ENCODE data around the gene SLCO2B1. TPM values are rescaled to one million over a fixed set of nuclear protein-coding genes. Genes with fewer than 3 reads are reported as not detected.

Gene SLCO2B1
- total RNA-seq, 4 donors from 2014 or later: 6.1 to 9.7 (median 7.1) TPM

DNA sequence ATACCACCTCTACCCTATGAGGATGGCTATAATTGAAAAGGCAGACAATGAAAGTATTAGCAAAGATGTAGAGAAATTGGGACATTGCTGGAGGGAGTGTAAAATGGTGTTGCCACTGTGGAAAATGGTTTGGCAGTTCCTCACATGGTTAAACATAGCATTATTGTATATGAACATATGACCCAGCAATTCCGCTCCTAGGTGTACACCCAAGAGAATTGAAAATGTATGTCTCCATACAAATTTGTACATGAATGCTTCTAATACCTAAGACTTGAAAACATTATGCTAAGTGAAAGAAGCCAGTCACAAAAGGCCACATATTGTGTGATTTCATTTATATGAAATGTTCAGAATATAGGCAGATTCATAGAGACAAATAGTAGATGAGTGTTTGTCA lies 10.0 kb downstream of the SLCO2B1 start:
- H3K27me3 ChIP-seq: no peaks in the 10 kb centered on the region
- no peak for DNase-seq (ENCODE audit: low spot score in 2 of 2)
- no peak overlapping the region for H3K4me3 ChIP-seq
- WGBS: 93% methylated on average over 1 of the region's 1 CpG
- peaks cover 4% of the 10 kb centered on the region for H3K36me3 ChIP-seq
- no peak overlapping the region for H3K27ac ChIP-seq
- no peaks in the 10 kb centered on the region for H3K9me3 ChIP-seq
- TF ChIP-seq EP300 (IDR thresholded peaks at IDR 0.05) (no peak), POLR2A (IDR thresholded peaks at IDR 0.05) (no peak), POLR2AphosphoS5 (IDR thresholded peaks at IDR 0.05) (no peak)
- TF ChIP-seq, protein P1, sequence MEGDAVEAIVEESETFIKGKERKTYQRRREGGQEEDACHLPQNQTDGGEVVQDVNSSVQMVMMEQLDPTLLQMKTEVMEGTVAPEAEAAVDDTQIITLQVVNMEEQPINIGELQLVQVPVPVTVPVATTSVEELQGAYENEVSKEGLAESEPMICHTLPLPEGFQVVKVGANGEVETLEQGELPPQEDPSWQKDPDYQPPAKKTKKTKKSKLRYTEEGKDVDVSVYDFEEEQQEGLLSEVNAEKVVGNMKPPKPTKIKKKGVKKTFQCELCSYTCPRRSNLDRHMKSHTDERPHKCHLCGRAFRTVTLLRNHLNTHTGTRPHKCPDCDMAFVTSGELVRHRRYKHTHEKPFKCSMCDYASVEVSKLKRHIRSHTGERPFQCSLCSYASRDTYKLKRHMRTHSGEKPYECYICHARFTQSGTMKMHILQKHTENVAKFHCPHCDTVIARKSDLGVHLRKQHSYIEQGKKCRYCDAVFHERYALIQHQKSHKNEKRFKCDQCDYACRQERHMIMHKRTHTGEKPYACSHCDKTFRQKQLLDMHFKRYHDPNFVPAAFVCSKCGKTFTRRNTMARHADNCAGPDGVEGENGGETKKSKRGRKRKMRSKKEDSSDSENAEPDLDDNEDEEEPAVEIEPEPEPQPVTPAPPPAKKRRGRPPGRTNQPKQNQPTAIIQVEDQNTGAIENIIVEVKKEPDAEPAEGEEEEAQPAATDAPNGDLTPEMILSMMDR (IDR thresholded peaks at IDR 0.05): no peak
- peaks cover 5% of the 10 kb centered on the region for H3K4me1 ChIP-seq

DNA sequence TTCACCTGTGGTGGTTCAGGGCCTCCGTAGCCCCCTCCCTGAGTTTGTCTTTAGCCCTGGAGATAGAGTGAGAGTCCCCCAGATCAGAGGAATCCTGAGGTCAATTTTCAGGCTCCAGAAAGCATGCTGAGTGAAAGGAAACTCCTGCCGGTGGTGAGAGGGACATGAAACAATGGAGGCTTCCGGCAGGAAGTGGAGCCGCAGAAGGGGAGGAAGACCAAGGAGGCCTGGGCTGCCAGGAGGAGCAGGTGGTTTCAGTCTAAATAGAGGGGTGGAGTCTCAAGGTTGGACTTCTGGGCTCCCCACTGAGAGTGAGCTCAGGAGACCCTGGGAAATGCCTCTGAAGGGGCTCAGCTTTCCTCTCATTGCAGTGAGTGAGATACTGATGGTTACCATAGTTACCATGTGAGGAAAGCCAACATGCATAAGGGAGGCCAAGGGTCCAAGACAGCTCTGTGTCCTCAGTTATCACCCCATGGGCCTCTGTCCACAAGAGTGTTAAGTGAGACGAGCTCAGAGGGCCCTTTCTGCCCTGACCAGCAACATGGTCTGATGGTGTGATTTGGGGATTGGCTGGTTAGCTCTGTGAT lies 10.7 kb downstream of the SLCO2B1 start:
- WGBS: 74% methylated on average over 4 of the region's 5 CpGs
- H3K27me3 ChIP-seq: no peaks in the 10 kb centered on the region
- no peak overlapping the region for H3K27ac ChIP-seq
- no peak for DNase-seq (ENCODE audit: low spot score in 2 of 2)
- H3K9me3 ChIP-seq: no peaks in the 10 kb centered on the region
- TF ChIP-seq POLR2AphosphoS5 (IDR thresholded peaks at IDR 0.05) (no peak), POLR2A (IDR thresholded peaks at IDR 0.05) (no peak), EP300 (IDR thresholded peaks at IDR 0.05) (no peak)
- TF ChIP-seq, protein P1 (IDR thresholded peaks at IDR 0.05): no peak
- peaks cover 5% of the 10 kb centered on the region for H3K4me1 ChIP-seq
- no peak overlapping the region for H3K4me3 ChIP-seq
- H3K36me3 ChIP-seq: peaks cover 4% of the 10 kb centered on the region

DNA sequence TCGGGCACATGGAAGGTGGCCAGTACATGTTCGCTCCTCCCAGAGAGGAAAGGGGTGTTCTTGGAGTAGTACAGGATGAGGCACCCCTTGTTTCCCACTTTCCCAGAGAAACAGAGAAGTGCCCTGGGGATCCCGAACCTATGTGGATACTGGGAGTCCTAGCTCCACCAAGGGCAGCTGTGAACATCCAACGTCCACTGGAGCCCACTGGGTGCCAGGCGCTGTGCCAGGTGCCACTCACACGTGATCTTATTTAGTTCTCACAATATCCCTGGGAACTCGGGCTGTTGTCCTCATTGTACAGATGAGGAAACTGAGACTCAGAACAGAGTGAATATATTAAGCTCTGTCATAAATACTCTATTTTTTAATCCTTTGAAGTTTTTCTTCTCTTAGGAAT lies 12.0 kb downstream of the SLCO2B1 start:
- DNase-seq (ENCODE audit: low spot score in 2 of 2): no peak
- no peak overlapping the region for H3K4me3 ChIP-seq
- H3K4me1 ChIP-seq: peaks cover 5% of the 10 kb centered on the region
- H3K36me3 ChIP-seq: peaks cover 4% of the 10 kb centered on the region
- no peaks in the 10 kb centered on the region for H3K9me3 ChIP-seq
- 76% methylated on average over 7 of the region's 7 CpGs for WGBS
- no peak overlapping the region for H3K27ac ChIP-seq
- H3K27me3 ChIP-seq: no peaks in the 10 kb centered on the region
- TF ChIP-seq POLR2A (IDR thresholded peaks at IDR 0.05): no peak
- TF ChIP-seq, protein P1 (IDR thresholded peaks at IDR 0.05): no peak
- no peak for TF ChIP-seq EP300 (IDR thresholded peaks at IDR 0.05)
- TF ChIP-seq POLR2AphosphoS5 (IDR thresholded peaks at IDR 0.05): no peak

DNA sequence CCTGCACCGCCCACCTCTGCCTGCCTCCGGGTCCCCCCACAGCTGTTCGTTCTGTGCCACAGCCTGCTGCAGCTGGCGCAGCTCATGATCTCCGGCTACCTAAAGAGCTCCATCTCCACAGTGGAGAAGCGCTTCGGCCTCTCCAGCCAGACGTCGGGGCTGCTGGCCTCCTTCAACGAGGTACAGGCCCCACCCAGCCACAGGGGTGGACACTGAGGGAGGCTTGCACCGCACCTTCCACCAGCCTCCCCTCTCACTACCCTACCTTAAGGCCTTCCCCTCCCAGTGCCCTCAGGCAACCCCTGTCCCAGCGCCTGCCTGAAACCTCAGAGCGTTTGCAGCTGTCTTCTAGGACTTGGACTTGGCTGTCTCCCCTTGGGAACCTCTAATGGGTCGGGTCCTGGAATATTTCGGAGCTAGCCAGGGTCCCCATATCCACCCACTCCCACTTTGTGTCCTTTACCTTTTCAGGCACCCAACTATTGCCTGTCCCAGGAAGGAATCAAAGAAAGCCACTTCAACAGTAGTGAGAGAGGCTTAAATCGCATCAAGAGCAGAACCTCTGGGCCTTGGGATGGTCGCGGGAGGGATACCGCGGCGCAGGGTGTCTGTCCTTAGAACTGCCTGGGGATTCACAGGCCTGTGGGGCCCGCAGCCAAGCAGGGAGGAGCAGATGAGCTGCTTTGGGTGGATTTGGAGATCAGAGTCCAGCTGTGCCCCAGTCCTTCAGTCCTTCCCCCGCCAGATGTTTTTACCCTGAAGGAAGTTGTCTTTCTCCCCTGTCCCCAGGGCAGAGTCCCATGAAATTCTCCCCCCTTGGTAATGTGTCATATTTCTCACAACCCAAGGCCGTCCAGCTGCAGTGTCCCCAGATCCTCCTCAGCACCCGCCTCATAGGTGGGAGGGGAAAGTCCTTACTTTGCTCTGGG lies 13.3 kb downstream of the SLCO2B1 start:
- H3K4me1 ChIP-seq: peaks cover 5% of the 10 kb centered on the region

More for the DNA sequence above, 13.3 kb downstream of the SLCO2B1 start:
- H3K27ac ChIP-seq: no peak overlapping the region
- H3K27me3 ChIP-seq: no peaks in the 10 kb centered on the region
- no peaks in the 10 kb centered on the region for H3K9me3 ChIP-seq
- H3K36me3 ChIP-seq: peaks cover 13% of the 10 kb centered on the region
- whole genome bisulfite sequencing: 64% methylated on average over 19 of the region's 25 CpGs
- no peak overlapping the region for H3K4me3 ChIP-seq
- no peak for DNase-seq (ENCODE audit: low spot score in 2 of 2)
- no peak for TF ChIP-seq POLR2AphosphoS5 (IDR thresholded peaks at IDR 0.05)
- no peak for TF ChIP-seq EP300 (IDR thresholded peaks at IDR 0.05)
- no peak for TF ChIP-seq POLR2A (IDR thresholded peaks at IDR 0.05)
- TF ChIP-seq, protein P1 (IDR thresholded peaks at IDR 0.05): no peak

All from suprapubic skin (tissue), 4 donors.